Ishikawa (cell line): ENCODE data around the gene RTN4R.

Experiments
- CEBPB ChIP-seq: IDR thresholded peaks from 2 replicates; pipeline ENCODE4 v1.6.1; 2012
- CREB1 ChIP-seq: IDR thresholded peaks from 2 replicates; pipeline ENCODE4 v1.6.1; 2012; ENCODE audit warnings: low read depth
- EGR1 ChIP-seq: IDR thresholded peaks from 2 replicates; pipeline ENCODE4 v1.6.1; 2012
- EP300 ChIP-seq: IDR thresholded peaks from 2 replicates; pipeline ENCODE4 v1.6.1; 2012; ENCODE audit warnings: borderline replicate concordance
- FOXM1 ChIP-seq: IDR thresholded peaks from 2 replicates; pipeline ENCODE4 v1.6.1; 2012; ENCODE audit warnings: low read depth, borderline replicate concordance
- MAX ChIP-seq: IDR thresholded peaks from 2 replicates; pipeline ENCODE4 v1.6.1; 2012
- RAD21 ChIP-seq: IDR thresholded peaks from 2 replicates; pipeline ENCODE4 v1.6.1; 2012; ENCODE audit warnings: low read depth
- REST ChIP-seq: IDR thresholded peaks from 2 replicates; pipeline ENCODE4 v1.6.1; 2012; ENCODE audit warnings: low read depth, mild to moderate bottlenecking
- TAF1 ChIP-seq: IDR thresholded peaks from 2 replicates; pipeline ENCODE4 v1.6.1; 2012; ENCODE audit warnings: low read depth, mild to moderate bottlenecking
- TCF12 ChIP-seq: IDR thresholded peaks from 2 replicates; pipeline ENCODE4 v1.6.1; 2012; ENCODE audit warnings: low read depth
- TEAD4 ChIP-seq: IDR thresholded peaks from 2 replicates; pipeline ENCODE4 v1.6.1; 2012
- USF1 ChIP-seq: IDR thresholded peaks from 2 replicates; pipeline ENCODE4 v1.6.1; 2012
- YY1 ChIP-seq: IDR thresholded peaks from 2 replicates; pipeline ENCODE4 v1.6.1; 2012; ENCODE audit warnings: low read depth
- ZBTB7A ChIP-seq: IDR thresholded peaks from 2 replicates; pipeline ENCODE4 v1.6.1; 2012; ENCODE audit warnings: low read depth

- TF ChIP-seq EP300, result no peak
- TF ChIP-seq REST, result no peak
- TF ChIP-seq YY1, result no peak
- no peak for TF ChIP-seq USF1
- no peak for TF ChIP-seq FOXM1
- TF ChIP-seq CEBPB, result no peak
- TF ChIP-seq TAF1, result no peak
- no peak for TF ChIP-seq TEAD4
- no peak for TF ChIP-seq ZBTB7A
- no peak for TF ChIP-seq TCF12
- no peak for TF ChIP-seq MAX
- TF ChIP-seq CREB1, result no peak
- no peak for TF ChIP-seq RAD21
- TF ChIP-seq EGR1, result no peak
Observed at GRCh38 chr22:20226077-20226716, 41.9 kb downstream of the RTN4R start.
